HCT116 (cell line): ENCODE data around the gene KLHDC7B. TPM values are rescaled to one million over a fixed set of nuclear protein-coding genes. Genes with fewer than 3 reads are reported as not detected.

Source experiments
- ATAC-seq: fragments of 200-7000 bp; cut with Tn5 transposase; 2 replicates; pipeline ENCODE4 v1.9.1; 2020; ENCODE audit warnings: mild to moderate bottlenecking, moderate library complexity
- BruUV-seq: library from RNA; stranded (reverse); fragments of 400-500 nt; replicated peaks from 2 replicates; lab custom pipeline; 2021; lab: Mats Ljungman, UMichigan
- CTCF ChIA-PET: fragments of 300-600 bp; sonication (Branson Sonifier 250); formaldehyde crosslinking; loops from one replicate; lab custom pipeline; 2021; ENCODE audit warnings: antibody characterized with exemption; lab: Charles Lee
- POLR2A ChIA-PET: fragments of 300-600, 350-600 bp; sonication (Branson Sonifier 250); formaldehyde crosslinking; loops from one replicate; lab custom pipeline; 2021; ENCODE audit warnings: antibody characterized with exemption; lab: Charles Lee
- RAD21 ChIA-PET, 2 experiments: fragments of 300-600 bp; sonication (Branson Sonifier 250); formaldehyde crosslinking; loops; one replicate each; lab custom pipeline; 2023; ENCODE audit warnings: low total read pairs in 2 of 2; ENCODE audit not compliant: uncharacterized antibody in 2 of 2, unreplicated experiment in 2 of 2, low non-redundant PET in 1 of 2; lab: Charles Lee
- DNase-seq: peaks from one replicate; pipeline ENCODE4 v3.0.0-alpha.2; 2010; ENCODE audit warnings: low read depth, low spot score
- H2AFZ ChIP-seq: fragments of 200-600 bp; shearing (Covaris generic), sonication (generic); 2 replicates; pipeline ENCODE4 v1.6.1; 2017; ENCODE audit warnings: low read depth, mixed run types, mixed read lengths, antibody characterized with exemption, low read length; ENCODE audit not compliant: poor library complexity, severe bottlenecking
- H3K27ac ChIP-seq: 2 replicates; pipeline ENCODE4 v1.5.1; 2012; ENCODE audit warnings: low read depth, low read length
- H3K27me3 ChIP-seq: fragments of 200-600 bp; sonication (generic); 2 replicates; pipeline ENCODE4 v1.6.1; 2016; ENCODE audit warnings: mixed run types, low read length, mixed read lengths; ENCODE audit not compliant: insufficient read depth
- H3K36me3 ChIP-seq, 2 experiments: fragments of 200-500 bp in 1 of 2; fragments of 200-600 bp in 1 of 2; sonication (Bioruptor generic) in 1 of 2; sonication (generic) in 1 of 2; 2 replicates each; pipeline versions ENCODE4 v1.5.1 to v1.6.1; 2014 to 2016; ENCODE audit warnings: low read length in 2 of 2, inconsistent platforms in 1 of 2, mixed read lengths in 1 of 2, mixed run types in 1 of 2; ENCODE audit not compliant: insufficient read depth in 2 of 2, control insufficient read depth in 1 of 2
- H3K4me1 ChIP-seq, 2 experiments: fragments of 200-600 bp in 1 of 2; sonication (generic) in 1 of 2; 2 replicates each; pipeline versions ENCODE4 v1.5.1 to v1.6.1; 2012 to 2017; ENCODE audit warnings: low read length in 2 of 2, inconsistent platforms in 1 of 2, mild to moderate bottlenecking in 1 of 2, mixed read lengths in 1 of 2, mixed run types in 1 of 2, moderate library complexity in 1 of 2; ENCODE audit not compliant: insufficient read depth in 2 of 2, control insufficient read depth in 1 of 2
- H3K4me2 ChIP-seq: fragments of 200-600 bp; sonication (generic); 2 replicates; pipeline ENCODE4 v1.6.1; 2017; ENCODE audit warnings: mixed run types, low read length, mixed read lengths
- H3K4me3 ChIP-seq, 2 experiments: fragments of 200-600 bp in 1 of 2; sonication (generic) in 1 of 2; replicated peaks in 1 of 2; 2 replicates each; pipeline ENCODE4 v1.5.1; 2011 to 2016; ENCODE audit warnings: low read length in 2 of 2, control low read depth in 1 of 2, low read depth in 1 of 2, mild to moderate bottlenecking in 1 of 2, mixed read lengths in 1 of 2, mixed run types in 1 of 2
- H3K79me2 ChIP-seq: fragments of 200-600 bp; sonication (generic); 2 replicates; pipeline ENCODE4 v1.6.1; 2017; ENCODE audit warnings: mild to moderate bottlenecking, mixed run types, low read length, moderate library complexity, mixed read lengths; ENCODE audit not compliant: insufficient read depth
- H3K9ac ChIP-seq: fragments of 200-600 bp; sonication (generic); 2 replicates; pipeline ENCODE4 v1.6.1; 2016; ENCODE audit warnings: low read length, mixed read lengths
- H3K9me2 ChIP-seq: fragments of 200-600 bp; sonication (generic), shearing (Covaris generic); 2 replicates; pipeline ENCODE4 v1.6.1; 2017; ENCODE audit warnings: mixed run types, mild to moderate bottlenecking, moderate library complexity; ENCODE audit not compliant: insufficient read depth
- H3K9me3 ChIP-seq, 2 experiments: fragments of 200-500 bp in 1 of 2; fragments of 200-600 bp in 1 of 2; sonication (Bioruptor generic) in 1 of 2; sonication (generic) in 1 of 2; 2 replicates each; pipeline ENCODE4 v1.6.1; 2014 to 2017; ENCODE audit warnings: low read length in 2 of 2, mixed read lengths in 2 of 2, inconsistent platforms in 1 of 2, low read depth in 1 of 2, mild to moderate bottlenecking in 1 of 2, mixed run types in 1 of 2, moderate library complexity in 1 of 2; ENCODE audit not compliant: control insufficient read depth in 1 of 2, insufficient read depth in 1 of 2
- H4K20me1 ChIP-seq: fragments of 200-600 bp; sonication (generic), shearing (Covaris generic); 2 replicates; pipeline ENCODE4 v1.6.1; 2017; ENCODE audit warnings: mixed run types, mild to moderate bottlenecking, moderate library complexity; ENCODE audit not compliant: insufficient read depth
- CBX3 ChIP-seq: IDR thresholded peaks from 2 replicates; pipeline ENCODE4 v1.6.1; 2012; ENCODE audit warnings: low read depth
- CEBPB ChIP-seq: IDR thresholded peaks from 2 replicates; pipeline ENCODE4 v1.6.1; 2012; ENCODE audit warnings: low read depth
- CTCF ChIP-seq, 3 experiments: fragments of 200-600 bp in 1 of 3; sonication (generic) in 1 of 3; IDR thresholded peaks in 2 of 3; conservative IDR thresholded peaks in 1 of 3; 2 replicates each; pipeline ENCODE4 v1.5.1; 2012 to 2017; ENCODE audit warnings: low read depth in 2 of 3, low read length in 2 of 3, antibody characterized with exemption in 1 of 3, borderline replicate concordance in 1 of 3, control low read depth in 1 of 3, mild to moderate bottlenecking in 1 of 3, mixed read lengths in 1 of 3, mixed run types in 1 of 3, moderate library complexity in 1 of 3; ENCODE audit not compliant: insufficient read depth in 1 of 3
- EGR1 ChIP-seq: IDR thresholded peaks from 2 replicates; pipeline ENCODE4 v1.6.1; 2012; ENCODE audit warnings: low read depth
- ELF1 ChIP-seq: IDR thresholded peaks from 2 replicates; pipeline ENCODE4 v1.6.1; 2012; ENCODE audit warnings: low read depth, borderline replicate concordance
- EZH2 ChIP-seq: fragments of 200-600 bp; sonication (generic); IDR thresholded peaks from 2 replicates; pipeline ENCODE4 v1.6.1; 2017; ENCODE audit warnings: antibody characterized with exemption, mixed run types
- EZH2phosphoT487 ChIP-seq: fragments of 200-600 bp; IDR thresholded peaks from 2 replicates; pipeline ENCODE4 v1.6.1; 2018; ENCODE audit warnings: antibody characterized with exemption, borderline replicate concordance
- FOSL1 ChIP-seq: IDR thresholded peaks from 2 replicates; pipeline ENCODE4 v1.6.1; 2012; ENCODE audit warnings: low read depth
- MAX ChIP-seq: IDR thresholded peaks from 2 replicates; pipeline ENCODE4 v1.6.1; 2012
- POLR2A ChIP-seq: IDR thresholded peaks from 2 replicates; pipeline ENCODE4 v1.7.0; 2011; ENCODE audit warnings: borderline replicate concordance; ENCODE audit not compliant: insufficient read depth, insufficient read length; ENCODE audit errors: extremely low read depth
- POLR2AphosphoS5 ChIP-seq: IDR thresholded peaks from 2 replicates; pipeline ENCODE4 v1.6.1; 2011; ENCODE audit warnings: mild to moderate bottlenecking, low read depth, low read length, moderate library complexity
- RAD21 ChIP-seq: IDR thresholded peaks from 2 replicates; pipeline ENCODE4 v1.6.1; 2012; ENCODE audit warnings: low read depth, mild to moderate bottlenecking
- REST ChIP-seq: IDR thresholded peaks from 2 replicates; pipeline ENCODE4 v1.6.1; 2012; ENCODE audit warnings: low read depth
- SIN3A ChIP-seq: IDR thresholded peaks from 2 replicates; pipeline ENCODE4 v1.6.1; 2012; ENCODE audit warnings: low read depth
- SP1 ChIP-seq: IDR thresholded peaks from 2 replicates; pipeline ENCODE4 v1.6.1; 2012; ENCODE audit warnings: low read depth
- SRF ChIP-seq: IDR thresholded peaks from 2 replicates; pipeline ENCODE4 v1.6.1; 2012; ENCODE audit warnings: low read depth
- YY1 ChIP-seq: IDR thresholded peaks from 2 replicates; pipeline ENCODE4 v1.6.1; 2011; ENCODE audit warnings: low read length, low read depth, moderate library complexity, mild to moderate bottlenecking; ENCODE audit not compliant: insufficient replicate concordance; ENCODE audit errors: extremely low read depth
- ZFX ChIP-seq: fragments of 450-650 bp; IDR thresholded peaks from 2 replicates; pipeline ENCODE4 v1.6.1; 2017
- intact Hi-C: fragments of 100-400 bp; cut with micrococcal nuclease; formaldehyde crosslinking; loops from 2 replicates; pipeline ENCODE4 v1.10.0; 2022
- total RNA-seq: library from RNA; stranded (reverse); gene quantifications from one replicate; pipeline ENCODE4 v1.2.1, GENCODE V29; 2021; ENCODE audit not compliant: unreplicated experiment

KLHDC7B gene
- total RNA-seq, 1 experiment from 2014 or later: 0.69 TPM

GRCh38 chr22:50521710-50522109 lies 24.0 kb upstream of the KLHDC7B start:
- Histone ChIP-seq H3K27ac (no peak overlapping the region), H3K36me3 (peaks cover 5 to 30% of the 10 kb centered on the region in 2 experiments; a peak in 3 of 4 replicates), H3K27me3 (no peaks in the 10 kb centered on the region), H3K9me2 (no peaks in the 10 kb centered on the region), H2AFZ (no peak overlapping the region), H3K79me2 (peaks cover 36% of the 10 kb centered on the region), H3K4me3 (no peak overlapping the region), H4K20me1 (no peaks in the 10 kb centered on the region), H3K4me1 (peaks cover 6 to 26% of the 10 kb centered on the region in 2 experiments; a peak in 3 of 4 replicates), H3K9ac (no peak overlapping the region), H3K9me3 (no peaks in the 10 kb centered on the region), H3K4me2 (no peak overlapping the region)
- no peak for DNase-seq
- intact Hi-C loops: no loop called here
- TF ChIP-seq EZH2phosphoT487: no peak
- no peak for TF ChIP-seq CTCF (IDR thresholded peaks at IDR 0.05 in 2 of 3, conservative IDR thresholded peaks at IDR 0.05 in 1 of 3; ENCODE audit: borderline replicate concordance in 1 of 3, insufficient read depth in 1 of 3, low read depth in 2 of 3, low read length in 2 of 3)
- TF ChIP-seq EGR1: no peak
- no peak for TF ChIP-seq RAD21
- TF ChIP-seq SIN3A: no peak
- TF ChIP-seq SP1: no peak
- TF ChIP-seq POLR2A: no peak
- no peak for TF ChIP-seq FOSL1
- no peak for TF ChIP-seq CBX3
- TF ChIP-seq ZFX: no peak
- no peak for TF ChIP-seq SRF
- no peak for TF ChIP-seq CEBPB
- no peak for TF ChIP-seq YY1
- TF ChIP-seq EZH2: no peak
- no peak for TF ChIP-seq POLR2AphosphoS5
- no peak for TF ChIP-seq MAX
- TF ChIP-seq REST: no peak
- TF ChIP-seq ELF1: no peak
- ATAC-seq: no peak
- BruUV-seq: no TSS peak
- ChIA-PET RAD21 (no interaction called here), POLR2A (no interaction called here), CTCF (no interaction called here)
